NCI-H1417 (cell line): ENCODE data around the gene IL3RA.
A peak's percentile ranks its signal among the peaks of the same experiment; 100 is the strongest.
"Not testable (repeated sequence)": the region's sequence is repeated elsewhere in the genome, so short reads cannot be mapped to it uniquely, and the experiment has no call there.

ENCODE experiments used
- DNase-seq, 3 experiments: peaks; one replicate each; lab custom pipeline; 2025; lab: John Stamatoyannopoulos, UW

Gene IL3RA

DNA sequence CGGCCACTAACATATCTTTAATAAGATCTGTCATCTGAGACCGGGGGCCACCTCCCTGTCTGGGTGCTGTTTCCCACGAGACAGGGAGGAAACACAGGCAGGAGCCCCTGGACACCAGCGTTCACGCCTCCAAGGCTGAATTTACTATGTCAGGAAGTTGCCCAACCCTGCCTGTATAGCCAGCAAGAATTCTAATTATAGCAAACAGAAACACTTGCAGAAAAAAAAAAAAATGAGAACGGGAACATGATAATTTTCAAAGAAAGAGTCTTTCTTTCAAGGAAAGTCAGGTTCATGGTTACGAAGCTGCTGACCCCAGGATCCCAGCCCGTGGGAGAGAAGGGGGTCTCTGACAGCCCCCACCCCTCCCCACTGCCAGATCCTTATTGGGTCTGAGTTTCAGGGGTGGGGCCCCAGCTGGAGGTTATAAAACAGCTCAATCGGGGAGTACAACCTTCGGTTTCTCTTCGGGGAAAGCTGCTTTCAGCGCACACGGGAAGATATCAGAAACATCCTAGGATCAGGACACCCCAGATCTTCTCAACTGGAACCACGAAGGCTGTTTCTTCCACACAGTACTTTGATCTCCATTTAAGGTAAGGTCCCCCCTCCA lies at the start of gene IL3RA:
IL3RA (plus strand) TSS at position 455 of the 613 bp plus-strand sequence. CDS start 4,981 bp downstream, outside the sequence.
- DNase-seq = no peak

DNA sequence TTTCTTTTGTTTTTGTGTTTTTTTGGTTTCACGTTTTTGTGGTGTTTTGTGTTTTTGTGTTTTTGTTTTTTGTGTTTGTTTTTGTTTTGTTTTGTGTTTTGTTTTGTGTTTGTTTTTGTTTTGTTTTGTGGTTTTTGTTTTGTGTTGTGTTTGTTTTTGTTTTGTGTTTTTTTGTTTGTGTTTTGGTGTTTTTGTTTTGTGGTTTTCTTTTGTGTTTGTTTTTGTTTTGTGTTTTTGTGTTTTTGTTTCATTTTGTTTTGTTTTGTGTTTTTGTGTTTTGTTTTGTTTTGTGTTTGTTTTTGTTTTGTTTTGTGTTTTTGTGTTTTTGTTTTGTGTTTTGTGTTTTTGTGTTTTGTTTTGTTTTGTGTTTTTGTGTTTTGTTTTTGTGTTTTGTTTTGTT lies 47.0 kb upstream of the IL3RA start:
- no peak for DNase-seq

DNA sequence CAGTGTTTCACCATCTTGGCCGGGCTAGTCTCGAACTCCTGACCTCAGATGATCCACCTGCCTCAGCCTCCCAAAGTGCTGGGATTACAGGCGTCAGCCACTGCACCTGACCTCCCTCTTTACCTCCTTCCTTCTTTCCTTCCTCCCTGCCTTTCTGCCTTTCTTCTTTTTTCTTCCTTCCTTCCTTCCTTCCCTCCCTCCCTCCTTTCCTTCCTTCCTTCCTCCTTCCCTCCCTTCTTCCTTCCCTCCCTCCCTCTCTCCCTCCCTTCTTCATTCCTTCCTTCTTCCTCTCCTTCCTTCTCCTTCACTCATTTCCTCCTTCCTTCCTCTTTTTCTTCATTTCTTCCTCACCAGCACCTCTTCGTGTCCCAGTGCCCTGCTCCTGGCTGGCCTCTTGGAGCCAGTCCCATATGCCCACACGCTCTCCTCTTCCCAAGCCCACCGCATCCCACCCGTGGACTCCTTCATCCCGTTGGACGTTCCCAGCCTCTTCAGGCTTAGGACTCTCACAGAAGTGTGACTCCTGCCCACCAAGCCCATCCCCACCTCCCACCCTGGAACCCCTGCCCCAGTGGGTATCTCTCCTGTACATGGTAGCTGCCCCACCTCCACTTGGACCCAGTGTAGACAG lies 45.4 kb upstream of the IL3RA start:
- DNase-seq = no peak

DNA sequence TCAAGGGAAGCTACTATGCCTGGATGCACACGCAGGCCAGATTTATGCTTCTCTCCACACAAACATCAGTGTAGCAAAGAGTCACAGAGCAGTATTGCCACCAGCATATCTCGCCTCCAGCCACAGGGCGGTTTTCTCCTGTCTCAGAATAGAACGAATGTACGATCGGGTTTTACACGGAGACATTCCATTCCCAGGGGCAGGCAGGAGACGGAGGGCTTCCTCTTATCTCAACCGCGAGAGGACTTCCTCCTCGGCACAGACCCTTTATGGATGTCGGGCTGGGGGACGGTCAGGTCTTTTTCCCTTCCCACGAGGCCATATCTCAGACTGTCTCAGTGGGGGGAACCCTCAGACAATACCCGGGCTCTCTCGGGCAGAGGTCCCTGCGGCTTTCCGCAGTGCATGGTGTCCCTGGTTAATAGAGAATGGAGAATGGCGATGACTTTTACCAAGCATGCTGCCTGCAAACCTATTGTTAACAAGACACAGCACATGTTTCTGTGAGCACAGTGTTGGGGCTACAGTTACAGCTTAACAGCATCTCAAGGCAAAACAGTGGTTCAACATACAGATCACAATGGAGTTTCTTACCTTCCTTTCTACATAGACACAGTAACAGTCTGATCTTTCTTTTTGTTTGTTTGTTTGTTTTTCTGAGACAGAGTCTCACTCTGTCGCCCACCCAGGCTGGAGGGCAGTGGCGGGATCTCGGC lies 43.9 kb upstream of the IL3RA start:
- no peak for DNase-seq

DNA sequence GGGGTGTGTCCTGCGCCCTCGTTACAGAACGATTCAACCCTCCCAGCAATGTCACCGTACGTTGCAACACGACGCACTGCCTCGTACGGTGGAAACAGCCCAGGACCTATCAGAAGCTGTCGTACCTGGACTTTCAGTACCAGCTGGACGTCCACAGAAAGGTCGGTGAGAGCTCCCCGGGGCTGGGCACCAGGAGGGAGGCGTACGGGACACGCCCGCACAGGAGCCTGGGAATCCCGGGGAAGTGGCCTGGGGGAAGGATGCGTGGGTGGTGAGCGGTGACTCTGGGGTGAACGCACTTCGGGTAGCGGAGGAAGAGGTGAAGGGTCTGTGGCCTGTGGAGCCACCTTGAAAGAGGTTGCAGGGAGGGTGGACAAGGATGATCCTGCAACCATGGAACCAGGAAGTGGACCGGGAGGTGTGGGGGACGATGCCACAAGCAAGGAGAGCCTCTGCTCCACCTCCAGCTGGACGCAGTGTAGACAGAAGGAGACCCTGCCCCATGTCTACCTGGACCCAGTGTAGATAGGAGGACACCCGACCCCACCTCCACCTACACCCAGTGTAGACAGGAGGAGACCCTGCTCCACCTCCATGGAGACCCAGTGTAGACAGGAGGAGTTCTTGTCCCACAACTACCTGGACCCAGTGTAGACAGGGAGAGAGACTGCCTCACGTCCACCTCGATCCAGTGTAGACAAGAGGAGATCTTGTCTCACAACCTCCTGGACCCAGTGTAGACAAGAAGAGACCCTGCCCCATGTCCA lies 42.1 kb upstream of the IL3RA start:
- no peak for DNase-seq

DNA sequence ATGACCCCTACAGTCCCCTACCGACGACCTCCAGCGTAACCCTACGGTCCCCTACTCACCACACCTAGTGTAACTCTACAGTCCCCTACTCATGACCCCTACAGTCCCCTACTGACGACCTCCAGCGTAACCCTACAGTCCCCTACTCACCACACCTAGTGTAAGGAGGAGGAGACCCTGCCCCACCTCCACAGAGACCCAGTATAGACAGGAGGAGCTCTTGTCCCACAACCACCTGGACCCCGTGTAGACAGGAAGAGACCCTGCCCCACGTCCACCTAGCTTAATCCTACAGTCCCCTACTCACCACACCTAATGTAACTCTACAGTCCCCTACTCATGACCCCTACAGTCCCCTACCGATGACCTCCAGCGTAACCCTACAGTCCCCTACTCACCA lies 41.0 kb upstream of the IL3RA start:
- no peak for DNase-seq

DNA sequence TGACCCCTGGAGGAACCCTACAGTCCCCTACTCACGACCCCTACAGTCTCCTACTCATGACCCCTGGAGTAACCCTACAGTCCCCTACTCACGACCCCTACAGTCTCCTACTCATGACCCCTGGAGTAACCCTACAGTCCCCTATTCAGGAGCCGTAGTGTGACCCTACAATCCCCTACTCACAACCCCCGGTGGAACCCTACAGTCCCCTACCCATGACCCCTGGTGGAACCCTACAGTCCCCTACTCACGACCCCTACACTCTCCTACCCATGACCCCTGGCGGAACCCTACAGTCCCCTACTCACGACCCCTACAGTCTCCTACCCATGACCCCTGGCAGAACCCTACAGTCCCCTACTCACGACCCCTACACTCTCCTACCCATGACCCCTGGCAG lies 39.0 kb upstream of the IL3RA start:
- DNase-seq = not testable (repeated sequence)

DNA sequence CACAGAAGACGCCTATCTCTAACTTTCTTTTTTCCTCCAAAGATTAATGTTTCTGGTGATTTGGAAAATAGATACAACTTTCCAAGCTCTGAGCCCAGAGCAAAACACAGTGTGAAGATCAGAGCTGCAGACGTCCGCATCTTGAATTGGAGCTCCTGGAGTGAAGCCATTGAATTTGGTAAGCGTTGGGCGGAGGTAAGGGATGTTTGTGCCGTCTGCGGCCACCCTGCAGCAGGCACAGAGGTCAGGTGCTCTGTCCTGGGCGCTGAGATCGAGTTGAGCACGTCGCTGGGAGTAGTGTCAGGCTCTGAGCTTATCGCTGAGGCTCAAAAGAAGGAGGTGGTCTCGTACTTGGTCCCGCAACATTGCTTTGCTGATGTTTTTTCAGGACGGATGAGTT lies 36.1 kb upstream of the IL3RA start:
- no peak for DNase-seq

DNA sequence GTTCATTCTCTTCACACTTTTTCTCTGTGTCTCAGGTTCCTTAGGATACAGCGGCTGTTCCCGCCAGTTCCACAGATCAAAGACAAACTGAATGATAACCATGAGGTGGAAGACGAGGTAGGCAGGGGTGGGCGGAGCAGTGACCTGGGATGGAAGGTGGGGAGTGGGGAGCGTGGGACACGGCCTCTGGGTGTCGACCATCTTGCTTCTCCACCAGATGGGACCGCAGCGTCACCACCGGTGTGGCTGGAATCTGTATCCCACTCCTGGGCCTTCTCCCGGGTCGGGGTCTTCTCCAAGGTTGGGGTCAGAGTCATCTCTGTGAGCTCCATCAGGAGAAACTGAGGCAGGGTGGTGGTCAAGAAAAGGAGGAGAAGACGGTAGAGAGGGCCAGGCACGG lies 31.2 kb upstream of the IL3RA start:
- DNase-seq = no peak

DNA sequence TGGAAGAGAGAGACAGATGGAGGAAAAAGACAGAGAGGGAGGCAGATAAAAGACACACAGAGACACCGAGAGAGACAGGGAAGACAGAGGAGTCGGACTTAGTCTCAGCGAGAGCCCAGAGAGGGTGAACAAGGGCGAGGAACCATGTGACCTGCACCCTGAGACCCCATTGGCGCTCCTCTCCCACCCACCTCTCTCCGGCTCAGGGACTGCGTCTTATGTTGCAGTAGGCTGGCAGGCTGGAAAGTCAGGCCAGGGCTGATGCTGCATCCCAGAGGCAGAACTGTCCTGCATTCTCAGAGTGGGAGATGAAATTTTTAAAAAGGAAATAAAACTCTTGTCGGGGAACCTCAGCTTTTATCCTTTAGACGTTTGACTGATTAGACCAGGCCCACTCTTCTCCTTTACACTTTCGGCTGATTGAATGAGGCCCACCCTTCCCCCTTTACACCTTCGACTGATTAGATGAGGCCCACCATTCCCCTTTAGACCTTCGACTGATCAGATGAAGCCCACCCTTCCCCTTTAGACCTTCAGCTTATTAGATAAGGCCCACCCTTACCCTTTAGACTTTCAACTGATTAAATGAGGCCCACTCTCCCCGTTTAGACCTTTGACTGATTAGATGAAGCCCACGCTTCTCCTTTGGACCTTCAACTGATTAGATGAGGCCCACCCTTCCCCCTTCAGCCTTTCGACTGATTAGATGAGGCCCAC lies 29.5 kb upstream of the IL3RA start:
- DNase-seq = no peak

DNA sequence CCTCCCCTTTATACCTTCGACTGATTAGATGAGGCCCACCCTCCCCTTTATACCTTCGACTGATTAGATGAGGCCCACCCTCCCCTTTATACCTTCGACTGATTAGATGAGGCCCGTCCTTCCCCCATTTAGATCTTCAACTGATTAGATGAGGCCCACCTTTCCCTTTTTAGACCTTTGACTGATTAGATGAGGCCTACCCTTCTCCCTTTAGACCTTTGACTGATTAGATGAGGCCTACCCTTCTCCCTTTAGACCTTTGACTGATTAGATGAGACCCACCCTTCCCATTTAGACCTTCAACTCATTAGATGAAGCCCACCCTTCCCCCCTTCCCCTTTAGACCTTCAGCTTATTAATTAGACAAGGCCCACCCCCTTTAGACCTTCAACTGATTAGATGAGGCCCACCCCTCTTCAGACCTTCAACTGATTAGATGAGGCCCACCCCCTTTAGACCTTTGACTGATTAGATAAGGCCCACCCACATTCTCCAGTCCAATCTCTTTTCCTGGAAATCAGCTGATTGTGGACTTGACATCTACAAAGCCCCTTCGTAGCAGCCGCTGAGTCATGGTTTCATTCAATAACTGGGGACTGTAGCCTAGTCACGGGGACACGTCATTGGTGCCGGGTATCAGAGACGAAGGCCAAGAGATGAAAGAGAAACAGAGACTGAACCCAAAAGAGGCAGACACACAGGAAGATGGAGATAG lies 28.8 kb upstream of the IL3RA start:
- DNase-seq = no peak

DNA sequence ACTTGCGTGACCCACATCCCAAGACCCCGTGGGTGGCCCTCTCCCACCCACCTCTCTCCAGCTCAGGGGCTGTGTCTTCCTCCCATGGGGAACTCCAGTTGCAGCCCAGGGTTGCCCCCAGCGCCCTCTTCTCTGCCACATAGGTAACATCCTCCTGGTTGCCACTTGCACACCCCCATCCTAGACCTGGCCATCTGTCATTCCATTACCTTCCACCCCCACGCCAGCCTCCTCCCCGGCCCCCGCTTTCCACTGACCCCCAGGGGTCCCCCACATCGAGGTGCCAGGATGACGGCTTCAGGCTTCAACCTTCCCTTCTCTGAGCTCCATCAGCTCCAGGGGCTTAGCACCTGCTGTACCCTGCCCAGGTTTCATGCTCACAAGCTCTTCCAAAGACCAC lies 28.1 kb upstream of the IL3RA start:
- no peak for DNase-seq

DNA sequence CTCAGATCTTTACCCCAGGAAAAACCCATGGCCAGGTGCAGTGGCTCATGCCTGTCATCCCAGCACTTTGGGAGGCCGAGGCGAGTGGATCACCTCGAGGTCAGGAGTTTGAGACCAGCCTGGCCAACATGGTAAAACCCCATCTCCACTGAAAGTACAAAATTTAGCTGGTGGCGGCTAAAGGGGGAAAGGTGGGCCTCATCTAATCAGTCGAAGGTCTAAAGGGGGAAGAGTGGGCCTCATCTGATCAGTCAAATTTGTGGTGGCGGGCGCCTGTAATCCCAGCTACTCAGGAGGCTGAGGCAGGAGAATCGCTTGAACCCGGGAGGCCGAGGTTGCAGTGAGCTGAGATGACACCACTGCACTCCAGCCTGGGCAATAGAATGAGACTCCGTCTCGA lies 27.7 kb upstream of the IL3RA start:
- not testable (repeated sequence) for DNase-seq

DNA sequence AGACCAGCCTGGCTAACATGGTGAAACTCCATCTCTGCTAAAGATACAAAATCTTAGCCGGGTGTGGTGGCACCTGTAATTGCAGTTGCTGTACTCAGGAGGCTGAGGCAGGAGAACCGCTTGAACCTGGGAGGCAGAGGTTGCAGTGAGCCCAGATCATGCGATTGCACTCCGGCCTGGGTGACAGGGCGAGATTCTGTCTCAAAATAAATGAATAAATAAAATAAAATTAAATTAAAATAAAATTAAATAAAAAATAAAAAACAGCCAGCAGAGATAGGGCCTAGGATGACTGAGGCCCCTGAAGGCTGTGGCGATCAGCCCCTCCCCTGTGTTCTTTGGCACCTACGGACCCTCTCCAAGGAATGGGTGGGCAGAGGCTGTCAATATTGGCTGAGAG lies 22.8 kb upstream of the IL3RA start:
- DNase-seq = no peak

DNA sequence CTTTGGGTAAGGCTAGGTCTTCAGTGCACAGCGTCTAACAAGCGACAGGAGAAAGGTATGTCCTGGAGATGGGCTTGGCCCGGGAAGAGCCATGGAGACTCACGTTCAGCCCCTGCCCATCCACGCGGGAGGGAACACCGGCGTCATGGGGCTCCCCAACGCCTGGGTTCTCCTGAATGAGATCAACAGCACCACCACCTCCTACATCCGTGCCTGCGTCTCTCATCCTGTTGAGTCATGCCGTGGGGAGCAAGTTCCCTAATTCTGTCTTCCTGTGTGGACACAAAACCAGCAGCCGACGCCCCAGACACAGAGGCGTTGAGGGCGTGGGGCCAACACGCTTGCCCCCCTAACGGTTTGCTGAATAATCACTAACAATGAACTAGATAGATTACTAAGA lies 20.1 kb upstream of the IL3RA start:
- DNase-seq = no peak

DNA sequence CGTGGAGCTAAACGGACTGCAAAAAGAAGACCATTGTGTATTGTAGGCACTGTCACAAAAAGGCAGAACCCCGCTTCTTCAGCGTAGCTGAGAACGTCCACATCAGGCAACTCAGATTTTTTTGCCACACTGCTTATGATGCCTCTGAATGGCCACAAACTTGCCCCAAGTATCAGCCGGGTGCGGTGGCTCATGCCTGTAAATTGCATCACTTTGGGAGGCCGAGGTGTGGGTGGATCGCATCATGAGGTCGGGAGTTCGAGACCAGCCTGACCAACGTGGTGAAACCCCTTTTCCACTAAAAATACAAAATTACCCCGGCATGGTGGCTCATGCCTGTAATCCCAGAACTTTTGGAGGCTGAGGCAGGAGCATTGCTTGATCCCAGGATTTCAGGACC lies 14.9 kb upstream of the IL3RA start:
- DNase-seq = no peak

DNA sequence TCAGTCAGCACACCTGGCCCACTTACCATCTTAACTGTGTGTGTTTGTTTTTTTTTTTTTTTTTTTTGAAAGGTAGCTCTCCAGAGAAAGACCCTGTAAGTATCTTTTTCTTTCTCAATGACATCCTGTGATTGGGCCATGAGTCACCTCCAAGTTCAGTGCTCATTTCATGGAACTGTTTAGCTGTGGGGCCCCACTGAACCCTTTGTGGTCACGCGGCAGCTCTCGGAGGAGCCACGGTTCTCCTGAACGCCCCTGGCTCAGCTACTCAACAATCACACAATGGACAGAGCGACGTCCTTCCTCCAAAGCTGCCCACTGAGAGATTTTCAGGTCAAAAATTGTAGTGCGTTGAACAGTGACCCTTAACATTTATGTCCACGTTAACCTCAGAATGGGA lies 14.2 kb upstream of the IL3RA start:
- no peak for DNase-seq

DNA sequence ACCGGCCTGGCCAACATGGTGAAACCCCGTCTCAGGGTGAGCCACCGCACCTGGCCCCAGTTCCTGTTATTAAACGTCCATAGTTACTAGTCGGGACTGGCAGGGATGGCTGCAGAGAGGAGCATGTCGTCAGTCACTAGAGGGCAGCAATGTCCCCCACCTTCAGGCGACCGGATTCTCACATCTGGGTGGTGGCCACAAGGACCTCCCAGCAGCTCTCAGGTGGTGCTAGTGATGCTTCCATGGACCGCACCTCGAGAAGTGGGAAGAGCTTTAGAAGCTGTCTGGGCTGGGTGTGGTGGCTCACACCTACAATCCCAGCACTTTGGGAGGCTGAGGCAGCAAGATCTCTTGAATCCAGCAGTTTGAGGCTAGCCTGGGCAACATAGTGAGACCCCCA lies 13.3 kb upstream of the IL3RA start:
- DNase-seq = peak in 1 of 3 experiments; percentile 23

DNA sequence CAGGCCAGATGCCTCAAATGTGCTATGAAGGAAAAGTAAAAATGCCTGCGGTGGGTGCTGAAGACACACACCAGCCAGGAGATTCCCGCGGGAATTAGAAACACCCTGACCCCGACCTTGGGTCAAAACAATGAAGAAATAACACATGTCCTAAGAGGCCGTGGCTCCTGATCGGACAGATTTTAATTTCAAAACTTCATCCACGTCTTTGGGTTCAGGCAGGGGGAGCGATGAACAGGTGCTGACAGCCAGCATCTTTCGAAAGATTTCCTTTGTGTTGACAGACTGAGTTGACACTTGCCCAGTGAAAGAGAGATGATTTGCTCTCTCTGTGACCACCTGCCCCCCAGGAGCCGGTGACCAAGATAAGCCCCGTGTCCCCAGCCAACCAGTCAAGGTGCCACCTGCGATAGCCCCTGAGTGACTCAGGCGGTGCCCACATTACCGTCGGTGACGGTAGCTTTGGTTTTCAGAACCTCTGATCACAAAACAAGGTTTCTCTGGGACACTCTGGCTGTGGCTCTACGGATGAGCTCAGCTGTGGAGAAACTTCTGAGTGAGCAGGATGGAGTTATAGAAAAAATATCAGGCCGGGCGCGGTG lies 11.0 kb upstream of the IL3RA start:
- DNase-seq = no peak

DNA sequence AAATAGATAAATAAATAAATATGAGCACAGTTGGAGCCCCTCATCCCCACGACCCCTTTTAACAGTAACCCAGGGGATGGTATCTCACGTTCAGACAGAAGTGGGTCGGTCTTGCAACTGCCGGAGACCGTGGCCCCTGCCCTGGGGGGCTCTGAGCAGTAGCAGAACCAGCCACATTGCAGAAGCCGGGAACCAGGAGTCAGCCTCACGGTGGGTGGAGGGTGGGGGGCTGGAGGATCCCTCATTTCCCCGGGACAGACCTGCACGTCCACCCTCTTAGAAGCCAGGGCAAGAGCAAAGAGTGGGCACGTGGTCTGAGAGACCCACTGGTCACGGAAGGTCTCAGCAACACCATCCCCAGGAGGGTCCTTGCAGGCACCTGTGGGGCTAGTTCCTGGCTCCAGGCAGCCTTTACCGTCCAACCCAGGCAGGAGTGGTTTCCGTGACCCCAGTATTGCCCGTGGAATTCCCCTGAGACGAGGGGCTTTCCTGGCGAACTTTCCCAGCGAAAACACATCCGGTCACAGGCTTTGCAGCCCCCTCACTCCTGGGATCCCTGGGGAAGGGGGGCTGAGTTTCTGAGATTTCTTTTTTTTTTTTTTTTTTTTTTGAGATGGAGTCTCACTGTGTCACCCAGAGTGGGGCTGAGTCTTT lies 8.8 kb upstream of the IL3RA start:
- DNase-seq = no peak

DNA sequence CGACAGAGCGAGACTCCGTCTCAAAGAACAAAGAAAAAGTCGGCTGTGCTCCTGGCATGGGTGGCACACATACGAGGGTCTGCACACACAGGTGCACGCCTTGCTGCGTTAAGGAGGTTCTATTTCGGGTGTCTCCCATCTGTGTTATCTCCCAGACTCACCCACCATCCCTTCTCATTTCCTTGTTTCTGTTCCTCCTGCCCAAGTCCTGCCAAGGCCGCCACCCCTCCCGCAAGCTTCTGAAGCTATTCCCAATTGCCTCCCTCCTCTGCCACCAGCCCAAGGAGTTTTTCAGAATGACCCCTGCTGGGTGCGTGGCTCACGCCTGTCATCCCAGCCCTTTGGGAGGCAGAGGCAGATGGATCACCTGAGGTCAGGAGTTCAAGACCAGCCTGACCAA lies 6.0 kb upstream of the IL3RA start:
- no peak for DNase-seq
